Colon (tissue), 2 donors: Measurements from ENCODE around the gene PSMD4.

Experiments used
- FAIRE-seq: peaks from 2 replicates; lab custom pipeline; 2012; peaks lifted over from hg19 to GRCh38; lab: Jason Lieb, UNC
- donor health status: control.
- donor health status: control.

Gene PSMD4

DNA sequence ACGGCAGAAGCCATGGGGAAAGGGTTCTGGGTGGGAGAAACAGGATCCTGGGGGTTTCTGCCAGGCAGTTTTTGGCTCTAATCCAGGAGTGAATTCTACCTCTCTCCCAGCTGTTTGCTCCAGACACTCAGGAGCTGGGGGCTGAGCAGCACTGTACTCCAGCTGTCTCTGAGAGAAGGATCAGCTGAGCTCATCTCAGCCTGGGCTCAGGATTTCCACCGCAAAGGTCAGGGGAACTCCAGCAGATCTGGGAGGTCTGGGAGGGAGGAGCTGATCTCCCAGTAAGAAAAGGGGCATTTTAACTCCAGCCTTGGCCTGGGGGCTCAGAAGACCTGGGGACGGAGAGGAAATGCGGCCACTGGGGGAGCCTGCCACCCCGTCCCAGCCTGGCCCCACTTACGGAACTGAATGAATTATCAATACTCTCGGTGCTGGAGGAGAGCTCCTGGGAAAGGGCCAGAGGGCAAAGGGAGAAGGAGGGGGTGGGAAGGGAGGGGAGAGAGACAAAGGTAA, 55.3 kb downstream of the PSMD4 start:
- no peak for FAIRE-seq

DNA sequence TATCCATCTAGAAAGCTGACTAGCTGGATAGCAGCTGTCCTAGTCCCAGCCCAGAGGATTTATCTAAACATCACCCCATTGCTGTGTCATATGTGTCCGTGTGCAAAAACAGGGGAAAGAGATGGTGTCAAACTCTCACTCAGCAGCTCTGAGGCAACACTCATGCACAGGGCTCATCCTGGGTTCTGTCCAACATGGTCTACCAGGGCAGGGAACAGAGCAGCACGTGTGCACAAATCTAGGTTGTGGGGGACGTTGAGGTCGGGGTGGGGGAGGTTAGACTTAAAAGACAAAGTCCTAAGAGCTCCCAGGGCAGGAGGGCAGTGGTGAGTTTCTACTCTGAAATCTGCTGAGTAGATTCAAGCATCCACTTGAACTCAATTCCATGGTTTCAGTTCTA, 56.5 kb downstream of the PSMD4 start:
- no peak for FAIRE-seq

DNA sequence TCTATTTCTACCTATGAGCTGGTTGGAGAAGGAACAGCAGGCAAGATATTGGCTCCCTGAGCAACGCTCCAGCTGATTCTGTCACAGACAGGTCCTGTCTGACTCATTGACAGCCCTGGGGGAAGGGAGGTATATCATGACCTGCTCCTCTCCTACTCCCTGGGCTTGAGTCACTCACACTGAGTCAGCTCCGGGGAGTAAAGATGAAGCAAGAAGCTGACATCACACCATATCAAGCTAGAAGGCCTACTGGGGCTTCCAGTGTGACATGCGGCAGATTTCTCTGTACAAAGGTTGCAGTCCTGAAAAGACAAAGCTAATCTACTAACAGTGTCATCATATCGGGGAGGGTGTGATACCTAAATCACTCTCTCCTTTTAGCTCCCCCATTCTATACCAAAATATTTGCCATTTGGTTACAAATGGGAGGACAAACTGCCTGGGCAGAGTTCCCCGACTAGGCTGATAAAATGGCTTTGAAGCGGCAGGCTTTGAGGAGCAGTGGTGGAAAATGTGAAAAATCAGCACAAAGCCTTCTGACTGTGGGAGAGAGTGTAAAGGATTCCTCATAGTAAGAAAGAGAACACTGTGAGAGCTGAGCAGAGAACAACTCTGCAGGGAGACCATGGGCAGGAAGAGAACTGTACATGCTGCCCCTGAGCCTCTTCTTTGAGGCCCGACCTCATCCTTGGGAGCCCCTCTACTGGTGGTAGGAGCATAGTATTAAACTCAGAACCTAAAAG, 57.2 kb downstream of the PSMD4 start:
- no peak for FAIRE-seq

DNA sequence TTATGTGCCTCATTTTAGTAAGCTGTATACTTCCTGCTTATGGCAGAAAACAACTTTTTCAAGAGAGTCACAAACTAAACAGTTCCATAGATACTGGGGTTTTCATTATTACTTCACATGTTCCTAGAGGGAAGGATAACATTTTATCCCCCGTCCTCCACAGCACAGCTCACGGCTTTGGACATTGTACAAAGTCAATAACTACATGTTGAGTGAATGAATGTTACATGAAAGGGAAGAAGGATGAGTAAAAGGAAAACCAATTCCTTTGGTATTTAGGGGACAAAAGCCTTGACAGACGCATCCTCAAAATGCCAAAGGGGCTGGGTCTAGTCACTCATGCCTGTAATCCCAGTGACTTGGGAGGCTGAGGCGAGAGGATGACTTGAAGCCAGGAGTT, 57.9 kb downstream of the PSMD4 start:
- FAIRE-seq: no peak

DNA sequence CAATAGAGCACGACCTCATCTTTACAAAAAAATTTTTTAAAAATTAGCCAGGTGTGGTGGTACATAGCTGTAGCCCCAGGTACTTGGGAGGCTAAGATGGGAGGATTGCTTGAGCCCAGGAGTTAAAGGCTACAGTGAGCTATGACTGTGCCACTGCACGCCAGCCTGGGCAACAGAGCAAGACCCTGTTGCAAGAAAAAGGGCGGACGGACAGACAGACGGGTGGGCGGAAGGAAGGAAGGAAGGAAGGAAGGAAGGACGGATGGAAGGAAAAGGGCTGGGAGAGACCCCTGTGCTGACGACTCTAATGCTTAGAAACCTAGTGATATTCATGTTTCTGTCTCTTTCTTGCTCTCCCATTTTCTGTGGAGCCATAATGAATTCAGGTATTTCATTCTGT, 58.3 kb downstream of the PSMD4 start:
- no peak for FAIRE-seq

DNA sequence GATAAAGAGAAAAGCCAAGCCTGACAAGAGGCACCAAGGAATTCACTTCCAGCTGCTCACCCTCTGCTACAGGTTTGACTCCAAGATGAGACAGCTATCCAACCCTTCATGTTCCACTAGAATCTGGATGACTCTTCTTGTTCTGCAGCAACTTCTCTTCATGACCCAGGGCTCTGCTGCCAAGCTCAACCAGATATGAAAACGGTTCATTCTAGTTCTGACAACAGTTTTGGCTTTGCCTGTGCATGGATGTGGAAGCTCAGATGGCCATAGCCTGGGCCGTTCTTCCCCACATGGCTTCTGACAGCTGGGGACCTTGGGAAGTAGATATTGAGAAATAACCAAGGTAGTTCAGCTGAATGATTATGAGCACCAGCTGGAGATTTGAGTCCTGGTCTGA, 59.0 kb downstream of the PSMD4 start:
- FAIRE-seq: no peak

DNA sequence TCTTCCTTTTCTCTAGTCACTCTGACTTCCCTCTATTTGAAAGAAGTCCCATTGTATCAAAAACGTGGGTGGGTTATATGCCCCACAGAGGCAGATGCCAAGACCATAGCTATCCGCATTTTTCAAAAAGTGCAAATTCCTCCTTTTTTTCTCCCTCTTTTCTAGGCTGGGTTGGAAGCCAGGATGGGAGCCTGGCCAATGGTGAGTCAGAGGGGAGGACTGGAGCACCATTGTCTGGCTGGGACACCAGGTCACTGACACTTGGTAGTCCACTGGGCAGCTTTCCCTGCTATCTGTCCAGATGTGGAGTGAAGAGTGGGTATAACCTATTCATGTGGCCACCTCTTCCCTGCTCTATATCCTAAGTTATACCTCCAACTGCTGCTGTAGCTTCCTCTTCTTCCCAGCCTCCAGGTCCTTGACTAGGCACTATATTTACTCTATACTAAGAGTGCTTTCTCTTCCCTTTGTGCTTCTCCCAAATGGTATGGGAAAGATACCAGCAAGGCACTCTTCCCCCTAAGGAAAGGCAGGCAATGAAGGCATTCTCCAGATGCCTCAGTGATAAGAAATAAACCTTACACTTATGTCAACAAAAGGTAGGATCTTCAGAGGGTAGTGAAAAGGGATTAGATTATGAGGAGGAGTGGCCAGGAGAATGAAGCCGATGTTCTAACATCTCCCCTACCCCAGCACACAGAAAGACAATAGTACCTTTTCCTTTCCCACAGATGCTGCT, 59.8 kb downstream of the PSMD4 start:
- no peak for FAIRE-seq

DNA sequence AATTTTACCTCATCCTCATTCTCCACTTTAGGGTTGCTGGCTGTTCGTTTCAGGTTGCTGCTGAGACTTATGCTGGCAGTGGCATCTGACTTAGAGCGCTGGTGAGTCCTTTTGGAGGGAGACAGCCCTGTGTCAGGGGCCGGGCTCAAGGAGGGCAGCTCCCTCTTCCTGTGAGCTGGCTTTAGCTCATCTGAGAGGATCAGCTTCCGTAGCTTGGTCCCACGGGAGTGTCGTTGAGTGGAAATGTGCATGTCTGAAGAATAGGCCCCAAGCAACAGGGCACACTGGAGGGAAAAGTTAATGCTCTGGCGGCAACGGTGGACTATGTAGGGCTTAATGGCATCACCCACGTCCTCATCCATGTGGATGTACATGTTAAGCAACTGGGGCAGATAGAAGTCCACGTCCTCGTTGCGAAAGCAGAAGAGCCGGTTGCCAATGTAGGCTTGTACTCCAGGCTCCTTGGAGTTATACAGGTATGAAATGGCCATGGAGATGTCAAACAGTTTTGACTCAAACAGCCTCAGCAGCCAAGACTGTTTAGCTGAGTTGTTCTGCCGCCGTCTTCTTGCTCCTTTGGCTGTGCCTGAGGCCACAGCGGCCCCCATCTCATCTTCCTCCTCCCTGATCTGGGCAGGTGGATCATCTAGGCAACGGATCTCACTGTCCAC, 61.2 kb downstream of the PSMD4 start:
- no peak for FAIRE-seq
